PC-9 (cell line): ENCODE results near the gene FRMD4B. TPM values are rescaled to one million over a fixed set of nuclear protein-coding genes. Genes with fewer than 3 reads are reported as not detected.

Experiments
- BruUV-seq: library from RNA; stranded (reverse); fragments of 400-500 nt; replicated peaks from 2 replicates; lab custom pipeline; 2021; lab: Mats Ljungman, UMichigan
- CTCF ChIA-PET: fragments of 300-600 bp; sonication (Branson Sonifier 250); formaldehyde crosslinking; loops from one replicate; lab custom pipeline; 2022; ENCODE audit warnings: antibody characterized with exemption; lab: Charles Lee
- POLR2A ChIA-PET: fragments of 300-600 bp; sonication (Branson Sonifier 250); formaldehyde crosslinking; loops from one replicate; lab custom pipeline; 2022; ENCODE audit warnings: antibody characterized with exemption; ENCODE audit not compliant: unreplicated experiment; lab: Charles Lee
- DNase-seq, 2 experiments: peaks; one replicate each; pipeline versions ENCODE4 v3.0.0 to v3.0.0-alpha.2; 2015 to 2022; ENCODE audit warnings: mixed read lengths in 1 of 2
- H2AFZ ChIP-seq: fragments of 200-600 bp; sonication (generic); 2 replicates; pipeline ENCODE4 v1.8.1; 2017; ENCODE audit warnings: antibody characterized with exemption
- H3F3A ChIP-seq: fragments of 200-600 bp; sonication (generic); 2 replicates; pipeline ENCODE4 v1.8.1; 2017; ENCODE audit warnings: antibody characterized with exemption, mild to moderate bottlenecking, low read depth; ENCODE audit not compliant: insufficient read depth
- H3K27ac ChIP-seq: fragments of 200-600 bp; sonication (generic); 2 replicates; pipeline ENCODE4 v1.6.1; 2016; ENCODE audit warnings: mixed run types
- H3K27me3 ChIP-seq: fragments of 200-600 bp; sonication (generic); 2 replicates; pipeline ENCODE4 v1.6.1; 2016; ENCODE audit warnings: low read depth, mixed run types; ENCODE audit not compliant: insufficient read depth
- H3K36me3 ChIP-seq: fragments of 200-600 bp; sonication (generic); 2 replicates; pipeline ENCODE4 v1.6.1; 2016; ENCODE audit warnings: low read depth, mixed run types
- H3K4me1 ChIP-seq: fragments of 200-600 bp; sonication (generic); replicated peaks from 2 replicates; pipeline ENCODE4 v1.6.1; 2016; ENCODE audit warnings: mixed run types; ENCODE audit not compliant: insufficient read depth
- H3K4me2 ChIP-seq: fragments of 200-600 bp; sonication (generic); 2 replicates; pipeline ENCODE4 v1.6.1; 2017; ENCODE audit warnings: mixed run types
- H3K4me3 ChIP-seq: fragments of 200-600 bp; sonication (generic); 2 replicates; pipeline ENCODE4 v1.6.1; 2016; ENCODE audit warnings: mixed run types
- H3K79me2 ChIP-seq: fragments of 200-600 bp; sonication (generic); 2 replicates; pipeline ENCODE4 v1.6.1; 2017; ENCODE audit warnings: low read depth, mixed run types
- H3K9me2 ChIP-seq: fragments of 200-600 bp; sonication (generic); 2 replicates; pipeline ENCODE4 v1.8.1; 2017; ENCODE audit warnings: mild to moderate bottlenecking; ENCODE audit not compliant: insufficient read depth
- H3K9me3 ChIP-seq: fragments of 200-600 bp; sonication (generic); 2 replicates; pipeline ENCODE4 v1.8.1; 2016; ENCODE audit warnings: low read depth; ENCODE audit not compliant: insufficient read depth
- H4K20me1 ChIP-seq: fragments of 200-600 bp; sonication (generic); 2 replicates; pipeline ENCODE4 v1.8.1; 2017; ENCODE audit not compliant: insufficient read depth
- CTCF ChIP-seq: fragments of 200-600 bp; sonication (generic); conservative IDR thresholded peaks from 2 replicates; pipeline ENCODE4 v1.6.1; 2017; ENCODE audit warnings: mixed run types, antibody characterized with exemption, mild to moderate bottlenecking, moderate library complexity
- EZH2 ChIP-seq: fragments of 200-600 bp; sonication (generic); IDR thresholded peaks from 2 replicates; pipeline ENCODE4 v1.8.0; 2017; ENCODE audit warnings: antibody characterized with exemption, low read depth
- intact Hi-C: fragments of 100-400 bp; cut with micrococcal nuclease; formaldehyde crosslinking; loops from one replicate; pipeline ENCODE4 v1.10.0; 2022; ENCODE audit not compliant: unreplicated experiment
- total RNA-seq: library from RNA; stranded (reverse); gene quantifications from 2 replicates; pipeline ENCODE4 v1.2.3, GENCODE V29; 2021

FRMD4B gene
- total RNA-seq, 1 experiment from 2014 or later = 10.2 TPM

DNA sequence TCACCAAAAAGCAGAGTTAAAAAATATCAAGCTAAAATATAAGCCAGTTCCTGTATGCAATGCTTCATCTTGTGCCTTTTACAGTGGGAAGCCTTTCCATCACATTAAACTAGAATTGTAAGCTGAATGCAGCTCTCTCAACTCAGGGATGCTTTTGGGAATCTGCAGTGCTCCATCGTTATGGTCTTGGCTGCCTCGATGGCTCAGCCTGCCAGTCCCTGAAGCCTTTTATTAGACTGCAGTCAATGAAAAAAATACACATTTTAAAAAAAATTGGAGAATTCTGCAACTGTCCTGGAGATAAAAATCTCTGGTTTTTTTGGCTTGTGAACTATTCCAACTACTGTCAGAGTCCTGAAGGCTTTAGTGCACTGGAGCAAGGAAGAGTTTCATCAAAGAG lies 53.0 kb downstream of the FRMD4B start:
- Histone ChIP-seq H3K27ac (no peak overlapping the region), H2AFZ (no peak overlapping the region), H3K9me2 (no peaks in the 10 kb centered on the region), H3K4me1 (no peaks in the 10 kb centered on the region), H3F3A (no peaks in the 10 kb centered on the region), H3K79me2 (no peaks in the 10 kb centered on the region), H4K20me1 (no peaks in the 10 kb centered on the region), H3K4me3 (no peak overlapping the region), H3K4me2 (no peak overlapping the region), H3K27me3 (no peaks in the 10 kb centered on the region), H3K9me3 (no peaks in the 10 kb centered on the region), H3K36me3 (no peaks in the 10 kb centered on the region)
- TF ChIP-seq CTCF = no peak
- TF ChIP-seq EZH2 = no peak
- no peak for DNase-seq
- BruUV-seq = no TSS peak
- ChIA-PET POLR2A (no interaction called here), CTCF (interaction anchor here (0.7 kb wide), 1 partner anchor 53 kb away, joined by 3 read pairs; no protein-coding TSS in a partner anchor)
- intact Hi-C loops = no loop called here

- H3K36me3 ChIP-seq = no peaks in the 10 kb centered on the region
- H3K27me3 ChIP-seq = no peaks in the 10 kb centered on the region
- no TSS peak for BruUV-seq
- no peak overlapping the region for H3K27ac ChIP-seq
- no peaks in the 10 kb centered on the region for H3K9me3 ChIP-seq
- no peaks in the 10 kb centered on the region for H3K79me2 ChIP-seq
- no peaks in the 10 kb centered on the region for H3F3A ChIP-seq
- H4K20me1 ChIP-seq = no peaks in the 10 kb centered on the region
- ChIA-PET POLR2A (no interaction called here), CTCF (no interaction called here)
- H3K4me3 ChIP-seq = no peak overlapping the region
- no peak for TF ChIP-seq CTCF
- H3K4me2 ChIP-seq = no peak overlapping the region
- no peaks in the 10 kb centered on the region for H3K9me2 ChIP-seq
- no peak for DNase-seq
- H3K4me1 ChIP-seq = no peaks in the 10 kb centered on the region
- intact Hi-C loops = no loop called here
- no peak overlapping the region for H2AFZ ChIP-seq
These were observed 54.9 kb downstream of the FRMD4B start for GRCh38 chr3:69330891-69331400.

GRCh38 chr3:69329892-69330291 lies 56.0 kb downstream of the FRMD4B start:
- Histone ChIP-seq H3K4me3 (no peak overlapping the region), H3K4me1 (no peaks in the 10 kb centered on the region), H3K4me2 (no peak overlapping the region), H4K20me1 (no peaks in the 10 kb centered on the region), H2AFZ (no peak overlapping the region), H3K27me3 (no peaks in the 10 kb centered on the region), H3K36me3 (no peaks in the 10 kb centered on the region), H3K9me2 (no peaks in the 10 kb centered on the region), H3K9me3 (no peaks in the 10 kb centered on the region), H3K79me2 (no peaks in the 10 kb centered on the region), H3F3A (no peaks in the 10 kb centered on the region), H3K27ac (no peak overlapping the region)
- ChIA-PET POLR2A (no interaction called here), CTCF (no interaction called here)
- intact Hi-C loops = loop anchor here (10.0 kb wide), 1 partner anchor 625 kb away; no protein-coding TSS in a partner anchor
- no peak for DNase-seq
- no TSS peak for BruUV-seq
- TF ChIP-seq EZH2 (no peak), CTCF (no peak)
